Activated CD4-positive, alpha-beta T cell treated with anti-CD3 and anti-CD28 coated beads for 24 hours (primary cell): ENCODE measurements around the gene ALDH16A1.
A peak's percentile ranks its signal among the peaks of the same experiment; 100 is the strongest.
"Not testable (repeated sequence)": the region's sequence is repeated elsewhere in the genome, so short reads cannot be mapped to it uniquely, and the experiment has no call there.

Experiments
- DNase-seq, 2 donors: peaks; one replicate each; pipeline ENCODE4 v3.0.0-alpha.2; 2020; ENCODE audit warnings: low read depth in 2 of 2

The ALDH16A1 gene

GRCh38 chr19:49440439-49441209 lies 12.4 kb upstream of the ALDH16A1 start:
- DNase-seq: no peak

GRCh38 chr19:49441210-49441959 lies 11.6 kb upstream of the ALDH16A1 start, which contains the start of gene SLC17A7:
TSS of gene SLC17A7 (minus strand) at chr19:49441527. CDS start at chr19:49441379, 148 bp downstream.
- DNase-seq: no peak

- no peak for DNase-seq
Measured at GRCh38 chr19:49441960-49442350, 11.1 kb upstream of the ALDH16A1 start.

GRCh38 chr19:49442354-49442753 lies 10.7 kb upstream of the ALDH16A1 start:
- DNase-seq: no peak

GRCh38 chr19:49442771-49443365 lies 10.2 kb upstream of the ALDH16A1 start:
- no peak for DNase-seq

GRCh38 chr19:49443366-49444099 lies 9.5 kb upstream of the ALDH16A1 start:
- peak; percentile 91 to 93 for DNase-seq

GRCh38 chr19:49444100-49444700 lies 8.8 kb upstream of the ALDH16A1 start:
- DNase-seq: not testable (repeated sequence)

- no peak for DNase-seq
Measured at GRCh38 chr19:49445997-49446396, 7.0 kb upstream of the ALDH16A1 start.

- no peak for DNase-seq
Measured at GRCh38 chr19:49447485-49448431, 5.3 kb upstream of the ALDH16A1 start.

GRCh38 chr19:49448432-49448786 lies 4.6 kb upstream of the ALDH16A1 start:
- DNase-seq: no peak

- no peak for DNase-seq
Measured at GRCh38 chr19:49450405-49450804, 2.6 kb upstream of the ALDH16A1 start.

GRCh38 chr19:49451430-49452181 lies 1.4 kb upstream of the ALDH16A1 start, which contains the start of gene PIH1D1:
TSS of gene PIH1D1 (minus strand) at chr19:49451814. CDS start at chr19:49451574, 240 bp downstream.
- DNase-seq: peak; percentile 91 to 92

GRCh38 chr19:49453757-49454240 lies 774 bp downstream of the ALDH16A1 start:
- DNase-seq: no peak

GRCh38 chr19:49455773-49456172 lies 2.7 kb downstream of the ALDH16A1 start:
- no peak for DNase-seq

GRCh38 chr19:49456326-49456725 lies 3.3 kb downstream of the ALDH16A1 start:
- DNase-seq: no peak

- no peak for DNase-seq
Measured at GRCh38 chr19:49458567-49458903, 5.5 kb downstream of the ALDH16A1 start.

GRCh38 chr19:49459388-49459787 lies 6.4 kb downstream of the ALDH16A1 start:
- no peak for DNase-seq

GRCh38 chr19:49461130-49461529 lies 8.1 kb downstream of the ALDH16A1 start:
- DNase-seq: not testable (repeated sequence)

- DNase-seq: no peak
Measured at GRCh38 chr19:49461656-49462055, 8.6 kb downstream of the ALDH16A1 start.
